SIG-M5 treated with dmso at 0.1 percent for 504 hours (cell line): ENCODE results near the gene SLC35C1.
A peak's percentile ranks its signal among the peaks of the same experiment; 100 is the strongest.
"Not testable (repeated sequence)": the region's sequence is repeated elsewhere in the genome, so short reads cannot be mapped to it uniquely, and the experiment has no call there.

Source experiments
- DNase-seq: peaks from one replicate; lab custom pipeline; 2025; ENCODE audit not compliant: unreplicated experiment; lab: John Stamatoyannopoulos, UW

The SLC35C1 gene

GRCh38 chr11:45786272-45786671, 18.7 kb upstream of the SLC35C1 start:
- no peak for DNase-seq

- no peak for DNase-seq
Observed at GRCh38 chr11:45788887-45789286, 16.1 kb upstream of the SLC35C1 start.

DNA sequence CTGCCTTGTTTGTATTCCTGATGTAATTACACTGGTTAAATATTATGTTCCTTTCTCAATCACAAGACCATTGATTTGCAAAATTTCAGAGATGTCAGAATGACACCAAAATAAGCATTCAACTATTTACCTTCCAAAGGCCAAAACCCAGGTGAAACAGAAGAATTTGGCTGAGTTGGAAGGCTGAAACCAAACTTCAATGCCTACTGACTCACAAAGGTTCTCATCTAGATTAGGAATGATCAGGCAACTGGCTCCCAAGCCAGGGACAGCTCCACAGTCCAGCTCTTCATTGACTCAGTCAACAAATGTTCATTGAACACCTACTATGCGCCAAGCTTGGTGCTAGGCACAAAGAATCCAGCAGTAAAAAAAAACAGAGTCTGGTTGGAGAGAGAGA, 13.4 kb upstream of the SLC35C1 start:
- DNase-seq: no peak

DNA sequence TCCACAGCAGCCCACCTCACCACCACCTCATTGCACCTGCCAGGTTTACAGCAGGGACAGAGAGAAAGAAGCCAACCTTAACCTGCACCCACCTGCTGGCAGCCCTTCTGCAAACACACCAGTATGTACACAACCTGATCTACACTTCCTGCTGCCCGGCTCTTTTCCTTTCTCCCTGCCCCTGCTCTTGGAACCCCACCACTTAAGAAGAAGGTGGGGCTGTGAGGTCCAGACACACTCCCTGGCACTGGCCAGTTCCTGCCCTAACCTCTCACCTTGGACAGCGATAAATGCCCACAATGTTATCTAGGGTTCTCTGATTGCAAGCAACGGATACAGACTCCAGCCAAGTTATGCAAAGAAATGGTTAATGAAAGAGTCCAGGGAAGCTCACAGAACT, 10.8 kb upstream of the SLC35C1 start:
- DNase-seq: no peak

GRCh38 chr11:45795379-45795778, 9.6 kb upstream of the SLC35C1 start:
- no peak for DNase-seq

DNA sequence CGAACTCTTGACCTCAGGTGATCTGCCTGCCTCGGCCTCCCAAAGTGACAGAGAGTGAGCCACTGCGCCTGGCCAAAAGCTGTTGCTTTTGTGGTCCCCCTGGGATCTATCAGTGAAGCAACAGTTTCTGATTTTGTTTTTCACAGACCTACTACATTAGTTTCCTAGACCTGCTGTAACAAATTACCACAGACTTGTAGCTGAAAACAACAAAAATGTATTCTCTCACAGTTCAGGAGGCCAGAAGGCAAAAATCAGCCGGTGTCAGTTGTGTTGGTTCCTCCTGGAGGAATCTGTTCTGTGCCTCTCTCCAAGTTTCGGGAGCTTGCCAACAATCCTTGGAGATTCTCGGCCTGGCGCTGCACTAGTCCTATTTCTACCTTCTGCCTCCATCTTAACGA, 8.5 kb upstream of the SLC35C1 start:
- DNase-seq: no peak

GRCh38 chr11:45798793-45799441, 6.0 kb upstream of the SLC35C1 start:
- peak; percentile 83 for DNase-seq

GRCh38 chr11:45799562-45799961, 5.4 kb upstream of the SLC35C1 start:
- DNase-seq: no peak

- DNase-seq: no peak
Observed at GRCh38 chr11:45800261-45800660, 4.7 kb upstream of the SLC35C1 start.

DNA sequence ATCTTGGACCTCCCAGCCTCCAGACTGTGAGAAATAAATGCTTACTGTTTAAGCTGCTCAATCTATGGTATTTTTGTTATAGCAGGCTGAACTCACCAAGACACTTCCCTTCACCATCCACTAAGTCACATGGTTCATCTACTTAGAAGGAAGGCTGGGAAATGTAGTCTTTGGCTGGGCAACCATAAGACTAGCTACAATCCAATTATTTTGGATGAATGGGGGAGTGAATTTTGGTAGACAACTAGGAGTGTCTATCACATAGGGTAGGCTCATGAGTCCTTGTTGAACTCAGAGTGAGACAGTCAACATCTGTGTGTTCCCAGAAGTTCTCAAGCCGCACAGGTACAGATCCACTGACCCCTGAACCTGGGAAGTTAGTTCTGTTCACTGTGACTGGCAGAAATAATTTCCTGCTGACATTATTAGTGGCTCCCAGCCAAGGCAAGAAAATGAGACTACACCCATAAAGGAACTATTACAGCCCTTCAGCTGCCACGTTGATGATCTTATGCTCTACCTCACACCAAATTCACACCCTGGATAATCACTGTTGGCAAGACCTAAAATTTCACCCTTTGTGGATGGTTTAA, 3.1 kb upstream of the SLC35C1 start:
- DNase-seq: peak; percentile 49

GRCh38 chr11:45802531-45803317, 2.2 kb upstream of the SLC35C1 start:
- no peak for DNase-seq

GRCh38 chr11:45803971-45804760, 783 bp upstream of the SLC35C1 start:
- peak; percentile 32 for DNase-seq

DNA sequence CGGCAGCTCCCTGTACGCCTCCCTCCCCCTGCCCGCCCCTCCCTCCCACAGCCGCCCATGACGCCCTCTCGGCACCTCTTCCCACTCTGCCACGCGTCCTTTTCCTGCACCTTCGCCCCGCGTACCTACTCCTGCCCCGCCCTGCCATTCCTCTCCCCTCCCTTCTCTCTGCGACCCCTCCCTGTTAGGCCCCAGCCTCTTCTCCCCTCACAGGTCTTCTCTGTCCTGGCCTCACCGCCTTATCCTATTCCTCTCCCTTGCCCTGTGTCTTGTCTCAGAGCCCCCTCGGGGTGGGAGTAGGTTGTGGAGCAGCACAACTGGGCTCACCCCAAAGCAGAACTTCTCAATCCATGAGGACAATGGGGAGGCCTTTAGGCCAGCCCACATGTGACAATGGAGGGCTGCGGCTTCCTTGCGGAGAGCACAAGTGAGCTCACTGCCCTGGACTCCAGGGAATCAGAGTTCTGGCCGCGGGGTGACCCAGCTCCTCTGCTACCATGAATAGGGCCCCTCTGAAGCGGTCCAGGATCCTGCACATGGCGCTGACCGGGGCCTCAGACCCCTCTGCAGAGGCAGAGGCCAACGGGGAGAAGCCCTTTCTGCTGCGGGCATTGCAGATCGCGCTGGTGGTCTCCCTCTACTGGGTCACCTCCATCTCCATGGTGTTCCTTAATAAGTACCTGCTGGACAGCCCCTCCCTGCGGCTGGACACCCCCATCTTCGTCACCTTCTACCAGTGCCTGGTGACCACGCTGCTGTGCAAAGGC, 539 bp downstream of the SLC35C1 start:
- DNase-seq: peak; percentile 59

DNA sequence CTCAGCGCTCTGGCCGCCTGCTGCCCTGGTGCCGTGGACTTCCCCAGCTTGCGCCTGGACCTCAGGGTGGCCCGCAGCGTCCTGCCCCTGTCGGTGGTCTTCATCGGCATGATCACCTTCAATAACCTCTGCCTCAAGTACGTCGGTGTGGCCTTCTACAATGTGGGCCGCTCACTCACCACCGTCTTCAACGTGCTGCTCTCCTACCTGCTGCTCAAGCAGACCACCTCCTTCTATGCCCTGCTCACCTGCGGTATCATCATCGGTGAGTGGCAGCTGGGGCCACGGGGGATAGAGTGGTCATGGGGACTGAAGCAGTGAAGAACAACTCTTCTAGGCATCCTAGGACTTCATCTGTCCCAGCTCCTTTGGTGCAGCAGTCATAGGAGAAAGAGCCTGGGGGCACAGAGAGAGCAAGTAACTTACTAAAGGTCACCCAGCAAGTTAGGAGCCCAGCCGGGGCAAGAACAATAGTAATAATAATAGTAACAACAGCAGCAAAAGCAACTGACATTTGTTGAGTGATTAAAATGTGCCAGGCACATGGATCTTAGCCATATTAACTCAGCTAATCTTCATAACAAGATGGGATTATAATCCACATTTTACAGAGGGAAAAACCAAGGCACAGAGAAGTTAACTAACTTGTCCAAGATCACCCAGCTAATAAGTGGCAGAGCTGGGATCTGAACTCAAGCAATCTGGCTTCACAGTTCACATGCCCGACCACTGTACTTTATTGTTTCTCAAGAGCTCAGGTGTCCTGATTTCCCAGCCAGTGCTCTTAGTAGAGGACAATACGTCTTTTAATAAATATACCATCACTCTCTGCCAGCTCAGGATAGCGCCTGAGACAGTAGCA, 1.4 kb downstream of the SLC35C1 start:
- DNase-seq: no peak

DNA sequence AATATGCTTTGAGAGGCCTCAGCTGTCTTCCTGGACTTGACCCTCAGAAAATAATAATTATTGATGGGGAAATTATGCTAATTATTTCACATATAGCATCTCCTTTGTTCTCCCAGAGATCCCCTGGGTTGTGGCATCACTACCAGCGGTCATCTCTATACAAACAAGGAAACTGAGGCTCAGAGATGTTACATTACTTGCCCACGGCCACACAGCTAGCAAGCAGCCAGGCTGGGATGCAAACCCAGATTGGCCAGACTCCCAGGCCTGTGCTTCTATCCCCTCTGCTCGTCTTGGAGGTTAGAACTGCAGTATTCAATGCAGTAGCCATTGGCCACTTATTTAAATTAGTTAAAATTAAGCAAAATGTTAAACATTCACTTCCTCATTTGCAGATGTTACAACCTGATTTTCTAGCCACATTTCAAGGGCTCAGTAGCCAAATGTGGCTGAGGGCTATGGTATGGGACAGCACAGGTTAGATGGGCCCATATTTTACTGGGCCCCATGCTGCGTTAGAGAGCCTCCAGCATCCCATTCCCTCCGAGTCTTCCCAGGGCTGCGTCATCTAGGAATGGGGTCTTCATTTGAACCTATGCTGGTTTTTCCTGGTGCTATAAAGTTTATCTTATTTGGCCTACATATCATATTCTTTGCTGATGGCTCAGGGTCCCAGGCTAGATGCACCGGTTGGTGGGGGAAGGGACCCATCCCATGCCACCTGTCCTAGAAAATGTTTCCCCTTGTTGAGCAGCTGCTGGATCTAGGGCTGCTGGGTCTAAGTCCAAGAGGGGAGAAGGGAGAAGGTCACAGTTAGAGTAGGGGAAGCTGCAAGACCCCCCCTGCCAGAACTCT, 2.2 kb downstream of the SLC35C1 start:
- DNase-seq: peak; percentile 8

DNA sequence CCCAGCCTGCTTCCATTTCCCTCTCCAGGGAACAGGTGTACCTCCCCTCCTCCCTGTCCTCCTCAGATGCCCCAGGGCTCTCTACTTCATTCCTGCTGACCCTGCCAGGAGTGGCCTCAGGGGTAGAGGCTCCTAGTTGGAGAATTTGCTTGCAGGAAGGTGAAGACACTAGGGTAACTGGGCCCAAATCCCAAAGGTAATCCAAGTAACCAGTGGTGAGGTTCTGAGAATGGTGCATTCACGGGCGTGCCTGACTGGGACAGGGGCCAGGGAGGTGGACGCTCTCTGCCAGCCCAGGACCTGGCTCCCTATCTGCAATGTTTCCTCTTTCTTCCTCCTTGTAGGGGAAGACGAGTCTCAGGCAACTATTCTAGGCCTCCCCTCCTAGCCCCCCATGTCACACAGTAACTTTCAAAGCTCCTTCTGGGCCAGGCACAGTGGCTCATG, 2.9 kb downstream of the SLC35C1 start:
- DNase-seq: no peak

- DNase-seq: not testable (repeated sequence)
Observed at GRCh38 chr11:45808427-45808826, 3.5 kb downstream of the SLC35C1 start.

GRCh38 chr11:45809456-45810395, 4.8 kb downstream of the SLC35C1 start:
- no peak for DNase-seq
